HG03354 (cell line): ENCODE data around the gene FSTL4.
"Not testable (repeated sequence)": the region's sequence is repeated elsewhere in the genome, so short reads cannot be mapped to it uniquely, and the experiment has no call there.

ENCODE experiments used
- ATAC-seq: cut with Tn5 transposase; IDR thresholded peaks from one replicate; pipeline ENCODE4 v1.9.1; 2021; ENCODE audit warnings: mild to moderate bottlenecking; ENCODE audit not compliant: unreplicated experiment, poor library complexity, severe bottlenecking

Gene FSTL4

DNA sequence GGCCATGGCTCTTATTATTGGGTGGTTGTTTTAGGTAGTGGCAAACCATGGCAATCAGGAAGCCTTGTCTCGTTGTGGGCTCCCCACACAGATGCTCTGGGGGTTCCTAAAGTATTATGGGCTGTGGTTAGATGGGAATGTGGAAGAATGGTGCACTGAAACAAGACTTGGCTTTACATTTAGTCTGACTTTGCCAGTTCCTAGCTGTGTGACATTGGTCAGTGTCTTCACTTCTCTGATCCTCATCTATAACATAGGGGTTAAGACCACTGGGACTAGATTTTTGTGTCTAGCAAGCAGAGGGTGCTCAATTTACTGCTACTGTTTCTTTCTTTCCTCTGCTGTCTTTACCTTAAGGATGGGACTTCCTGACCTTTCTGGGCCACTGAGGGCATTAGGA lies 411.0 kb downstream of the FSTL4 start:
- no peak for ATAC-seq

DNA sequence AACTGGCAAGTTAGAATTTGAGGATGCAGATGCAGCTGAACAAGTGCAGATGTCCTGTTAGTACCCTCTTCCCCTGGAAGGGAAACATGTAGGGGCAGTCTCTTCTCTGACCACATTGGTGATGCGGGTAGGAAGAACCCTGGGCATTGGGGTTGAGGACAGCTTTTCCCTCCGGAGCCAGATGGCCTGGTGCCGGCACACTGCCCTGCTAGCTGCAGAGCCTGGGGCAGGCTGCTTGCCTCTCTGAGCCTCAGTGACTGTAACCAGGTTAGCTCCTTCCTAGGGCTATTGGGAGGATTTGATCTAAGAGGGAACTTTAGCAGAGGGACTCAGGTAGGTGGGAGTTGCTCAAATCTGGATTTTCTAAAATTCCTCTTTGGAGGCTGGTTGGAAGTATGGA lies 412.1 kb downstream of the FSTL4 start:
- no peak for ATAC-seq

DNA sequence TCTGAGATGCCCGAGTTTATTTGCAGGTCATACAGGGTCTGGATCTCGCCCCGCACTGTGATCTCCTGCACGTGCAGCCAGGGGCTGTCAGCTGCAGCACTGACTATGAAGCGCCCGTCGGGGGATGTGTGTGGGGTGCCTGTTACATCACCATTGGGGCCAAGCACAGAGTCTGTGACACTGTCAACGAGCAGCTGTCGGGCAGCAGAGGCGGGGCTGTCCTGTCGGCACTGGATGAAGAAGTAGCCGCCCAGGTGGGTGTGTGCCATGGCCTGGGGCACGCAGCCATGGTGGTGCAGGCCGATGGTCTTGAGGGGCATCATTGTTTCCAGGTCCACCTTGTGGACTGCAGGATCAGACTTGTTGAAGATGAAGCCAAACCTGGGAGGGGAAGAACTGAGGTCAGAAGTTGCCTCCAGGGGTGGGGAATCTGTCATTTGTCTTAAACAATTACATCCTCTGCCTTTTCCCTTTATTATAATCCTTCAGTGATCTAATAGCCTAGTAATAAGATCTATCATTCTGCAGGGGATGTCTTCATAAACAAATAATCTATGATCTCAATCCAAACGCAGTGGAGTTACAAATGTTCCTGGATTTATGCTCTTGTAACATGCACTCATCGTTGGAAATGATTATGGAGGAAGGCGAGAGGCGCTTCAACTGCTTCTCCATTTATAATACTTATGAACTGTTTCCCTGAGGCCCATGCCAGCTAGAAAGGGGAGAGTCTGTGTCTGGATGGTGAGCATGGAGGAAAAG lies 412.7 kb downstream of the FSTL4 start:
- ATAC-seq: no peak

DNA sequence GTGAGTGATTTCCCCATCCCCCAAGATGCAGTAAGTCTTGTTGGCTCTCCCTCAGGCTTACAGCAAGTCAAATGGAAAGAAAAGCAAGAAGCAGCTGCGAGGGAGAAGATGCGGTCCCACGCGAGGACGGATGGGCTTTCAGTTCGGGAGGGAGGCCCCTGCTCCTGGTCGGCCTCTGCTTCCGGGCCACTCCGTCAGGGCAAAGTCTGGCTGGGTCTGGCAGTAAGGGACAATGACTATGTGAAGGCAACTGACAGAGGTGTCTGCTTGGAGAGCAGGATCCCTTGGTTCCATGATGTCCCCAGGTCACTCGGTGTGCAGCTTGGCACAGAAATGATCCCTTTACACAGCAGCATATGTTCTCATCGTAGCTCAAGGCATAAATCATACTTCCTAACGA lies 413.8 kb downstream of the FSTL4 start:
- ATAC-seq: no peak

DNA sequence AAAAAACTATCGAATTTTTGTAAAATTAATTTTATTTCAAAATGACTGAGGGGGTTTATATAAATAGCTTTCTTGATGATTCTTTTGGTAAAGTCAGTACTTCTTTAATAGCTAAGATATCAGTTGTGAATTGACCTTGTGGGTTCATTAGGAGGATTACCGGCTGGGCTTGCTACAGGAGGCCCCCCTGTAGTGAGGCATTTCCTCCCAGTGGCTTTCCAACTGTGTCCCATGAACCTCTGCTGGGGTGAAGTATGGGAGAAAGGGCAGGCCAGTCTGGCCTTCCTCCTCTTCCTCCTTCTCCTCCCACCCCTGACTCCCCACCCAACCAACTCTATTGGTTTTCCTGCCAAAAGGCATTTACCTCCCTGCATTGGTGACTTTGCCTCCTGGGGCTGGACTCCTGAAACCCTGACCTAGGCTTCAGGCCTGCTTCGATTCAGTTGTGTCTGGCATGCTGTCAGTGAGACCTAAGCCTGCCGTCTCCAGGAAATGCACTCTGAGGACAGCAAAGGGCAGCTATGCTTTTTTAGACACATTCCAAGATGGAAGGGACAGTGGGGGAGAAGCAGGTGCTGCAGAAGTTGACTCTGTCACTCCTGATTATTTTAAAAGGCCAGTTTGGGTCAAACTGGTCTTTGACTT lies 415.8 kb downstream of the FSTL4 start:
- ATAC-seq: no peak

DNA sequence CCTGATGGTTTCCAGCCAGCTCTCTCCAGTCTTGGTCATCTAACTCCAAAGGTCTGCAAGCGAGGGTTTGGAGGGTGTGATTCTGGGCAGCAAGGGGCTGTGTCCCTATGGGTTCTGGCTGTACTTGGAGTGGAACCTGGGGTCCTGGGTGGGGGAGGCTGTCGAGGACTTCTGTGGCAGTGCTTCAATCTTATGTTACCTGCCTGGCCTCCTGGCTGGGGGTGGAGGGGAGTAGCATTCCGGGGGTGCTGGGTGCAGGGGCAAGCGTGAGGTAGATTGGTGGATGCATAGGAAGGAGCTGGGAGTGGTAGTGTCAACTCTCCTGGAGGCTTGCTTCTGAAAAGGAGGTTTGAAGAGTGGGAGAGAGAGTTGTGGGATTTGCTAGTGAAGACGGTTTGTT lies 417.1 kb downstream of the FSTL4 start:
- ATAC-seq: no peak

DNA sequence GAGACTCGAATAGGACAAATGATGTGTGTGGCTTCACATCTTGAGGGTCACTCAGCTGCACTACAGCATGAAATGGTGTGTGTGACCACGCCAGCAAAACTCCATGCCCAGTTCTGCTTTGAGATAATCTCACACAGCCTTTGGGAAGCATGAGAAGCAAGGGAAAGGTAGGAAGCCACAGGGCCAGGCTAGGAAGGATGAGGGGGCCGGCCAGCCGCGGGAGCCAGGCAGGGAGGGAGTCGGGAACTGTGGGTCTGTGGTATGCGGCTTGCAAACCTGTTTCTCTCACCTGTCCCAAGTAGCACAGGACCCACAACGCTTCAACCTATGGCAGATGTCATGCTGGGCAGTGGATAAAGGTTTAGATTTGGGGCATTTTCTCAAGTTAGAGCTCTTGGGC lies 418.5 kb downstream of the FSTL4 start:
- no peak for ATAC-seq

DNA sequence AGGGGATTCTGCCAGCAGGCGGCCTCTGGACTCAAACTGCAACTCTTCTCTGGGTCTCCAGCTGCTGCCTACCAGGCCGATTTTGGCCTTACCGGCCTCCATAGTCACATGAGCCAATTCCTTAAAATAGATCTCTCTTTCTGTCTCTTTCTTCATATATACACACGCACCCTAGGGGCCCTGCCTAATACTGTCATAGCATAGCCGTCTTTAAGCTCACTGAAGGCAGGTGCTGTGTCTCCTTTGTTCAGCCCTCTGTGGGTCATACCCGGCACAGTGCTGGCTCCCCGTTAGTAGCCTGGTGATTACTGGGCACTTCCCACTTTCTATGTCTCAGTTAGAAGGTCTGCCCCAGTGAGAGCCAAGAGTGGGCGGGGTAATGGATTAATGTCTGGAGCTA lies 419.6 kb downstream of the FSTL4 start:
- no peak for ATAC-seq

DNA sequence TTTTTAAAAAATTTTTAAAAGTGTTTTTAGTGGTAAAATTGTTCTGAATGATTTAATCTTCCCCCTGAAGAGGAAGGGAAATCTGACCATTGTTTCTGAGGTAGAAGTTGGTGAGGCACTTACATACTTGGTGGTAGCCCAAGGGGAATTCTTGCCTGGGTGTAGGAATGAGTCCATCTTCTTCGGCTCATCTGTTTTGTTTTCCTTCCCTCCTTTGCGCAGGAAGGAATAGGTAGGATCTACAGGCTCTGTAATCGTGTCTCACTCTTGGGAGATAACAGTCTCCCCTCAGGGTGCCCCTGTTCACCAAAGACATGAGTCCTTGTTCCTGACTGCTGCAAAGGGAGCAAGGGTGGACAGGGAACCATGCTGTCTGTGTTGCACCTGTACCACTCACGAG lies 422.5 kb downstream of the FSTL4 start:
- no peak for ATAC-seq

DNA sequence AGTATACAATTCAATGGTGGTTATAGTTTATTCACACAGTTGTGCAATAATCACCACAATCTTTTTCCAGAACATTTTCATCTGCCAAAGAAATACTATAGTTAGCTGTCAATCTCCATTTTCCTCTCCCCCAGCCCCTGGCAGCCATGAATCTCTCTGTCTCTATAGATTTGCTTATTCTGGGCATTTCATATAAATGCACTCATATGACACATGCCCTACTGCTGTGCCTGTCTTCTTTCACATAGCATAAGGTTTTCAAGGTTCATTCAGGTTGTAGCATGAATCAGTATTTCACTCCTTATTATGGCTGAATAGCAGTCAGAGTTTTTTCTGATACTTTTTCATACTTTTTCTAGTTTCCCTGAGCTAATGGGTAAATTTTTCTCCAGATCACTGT lies 432.9 kb downstream of the FSTL4 start:
- ATAC-seq: no peak

DNA sequence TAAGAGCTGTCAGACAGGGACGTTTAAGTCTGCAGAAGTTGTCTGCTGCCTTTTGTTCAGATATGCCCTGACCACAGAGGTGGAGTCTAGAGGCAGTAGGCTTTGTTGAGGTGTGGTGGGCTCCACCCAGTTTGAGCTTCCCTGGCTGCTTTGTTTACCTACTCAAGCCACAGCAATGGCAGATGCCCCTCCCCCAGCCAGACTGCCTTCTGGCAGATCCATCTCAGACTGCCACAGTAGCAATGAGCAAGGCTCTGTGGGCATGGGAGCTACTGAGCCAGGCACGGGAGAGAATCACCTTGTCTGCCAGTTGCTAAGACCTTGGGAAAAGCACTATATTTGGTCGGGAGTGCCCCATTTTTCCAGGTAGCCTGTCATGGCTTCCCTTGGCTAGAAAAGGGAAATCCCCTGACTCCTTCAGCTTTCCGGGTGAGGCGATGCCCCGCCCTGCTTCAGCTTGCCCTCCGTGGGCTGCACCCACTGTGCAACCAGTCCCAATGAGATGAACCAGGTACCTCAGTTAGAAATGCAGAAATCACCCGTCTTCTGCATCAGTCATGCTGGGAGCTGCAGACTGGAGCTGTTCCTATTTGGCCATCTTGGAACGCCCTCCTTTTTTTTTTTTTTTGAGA lies 441.5 kb downstream of the FSTL4 start:
- not testable (repeated sequence) for ATAC-seq

DNA sequence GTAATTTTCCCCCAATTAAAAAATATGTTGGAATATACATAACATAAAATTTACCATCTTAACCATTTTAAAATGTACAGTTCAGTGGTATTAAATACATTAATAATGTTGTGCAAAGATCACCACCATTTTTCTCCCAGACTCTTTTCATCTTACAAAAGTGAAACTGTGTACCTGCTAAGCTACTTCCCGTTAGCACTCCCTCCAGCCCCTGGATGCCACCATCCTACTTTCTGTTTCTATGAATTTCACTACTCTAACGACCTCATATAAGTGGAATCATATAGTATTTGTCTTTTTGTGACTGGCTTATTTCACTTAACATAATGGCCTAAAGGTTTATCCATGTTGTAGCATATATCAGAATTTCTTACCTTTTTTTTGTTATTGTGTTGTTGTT lies 447.6 kb downstream of the FSTL4 start:
- ATAC-seq: no peak

DNA sequence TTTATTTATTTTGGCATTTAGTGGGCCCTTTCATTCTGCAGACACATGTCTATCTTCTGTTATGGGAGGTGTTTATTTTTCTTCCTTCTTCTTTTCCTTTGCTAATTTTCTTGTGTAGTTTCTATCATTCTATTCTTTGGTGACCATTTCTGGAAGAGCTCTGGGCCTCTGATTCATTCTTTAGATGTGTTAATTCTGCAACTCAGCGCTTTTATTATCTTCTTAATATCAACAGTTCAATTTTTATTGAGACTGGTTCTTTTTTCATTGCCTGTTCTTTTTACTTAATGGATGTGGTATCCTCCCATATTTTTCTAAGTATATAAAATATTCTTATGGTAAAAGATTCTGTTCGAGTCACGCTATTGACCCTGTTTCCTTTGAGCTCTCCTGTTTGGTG lies 448.5 kb downstream of the FSTL4 start:
- ATAC-seq: no peak

DNA sequence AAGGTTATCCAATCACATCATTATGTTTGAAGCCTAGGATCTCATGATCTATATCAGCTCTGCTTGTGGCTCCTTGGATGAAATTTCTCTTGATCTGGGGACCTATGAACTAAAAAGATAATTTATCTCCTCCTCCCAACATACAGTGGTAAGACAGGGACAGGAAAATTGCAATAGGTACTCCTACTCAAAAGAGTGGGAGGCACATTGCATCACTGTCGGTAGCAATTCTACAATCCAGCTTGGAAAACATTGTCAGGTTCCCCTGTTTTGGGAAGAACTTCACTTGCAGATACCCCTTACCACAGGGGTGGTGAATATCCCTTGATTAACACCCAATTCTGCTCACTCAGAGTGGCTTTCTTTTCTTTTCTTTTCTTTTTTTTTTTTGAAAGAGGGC lies 452.8 kb downstream of the FSTL4 start:
- ATAC-seq: no peak

DNA sequence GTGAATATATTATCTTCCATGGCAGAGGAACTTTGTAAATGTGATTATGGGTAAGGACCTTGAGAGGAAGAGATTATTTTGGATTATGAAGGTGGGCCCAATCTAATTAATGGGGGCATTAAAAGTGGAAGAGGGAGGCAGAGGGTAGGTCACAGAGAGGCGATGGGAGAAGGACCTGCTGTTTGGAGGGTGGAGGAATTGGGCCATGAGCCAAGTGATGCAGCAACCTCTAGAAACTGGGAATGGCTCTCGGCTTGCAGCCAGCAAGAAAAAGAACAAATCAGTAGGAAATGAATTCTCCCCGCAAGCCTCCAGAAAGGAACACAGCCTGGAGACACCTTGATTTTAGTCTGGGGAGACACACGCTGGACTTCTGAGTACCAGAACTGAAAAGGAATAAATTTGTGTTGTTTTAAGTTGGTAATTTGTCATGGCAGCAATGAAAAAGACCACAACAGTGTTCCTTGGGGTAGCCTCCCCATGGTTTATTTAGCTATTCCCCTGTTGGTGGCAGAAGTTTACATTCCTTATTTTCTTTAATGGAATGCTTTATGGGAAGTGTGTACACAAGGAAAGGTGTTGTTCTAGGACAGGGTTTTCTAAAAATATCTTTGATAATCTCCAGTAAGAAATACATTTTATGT lies 456.9 kb downstream of the FSTL4 start:
- no peak for ATAC-seq

DNA sequence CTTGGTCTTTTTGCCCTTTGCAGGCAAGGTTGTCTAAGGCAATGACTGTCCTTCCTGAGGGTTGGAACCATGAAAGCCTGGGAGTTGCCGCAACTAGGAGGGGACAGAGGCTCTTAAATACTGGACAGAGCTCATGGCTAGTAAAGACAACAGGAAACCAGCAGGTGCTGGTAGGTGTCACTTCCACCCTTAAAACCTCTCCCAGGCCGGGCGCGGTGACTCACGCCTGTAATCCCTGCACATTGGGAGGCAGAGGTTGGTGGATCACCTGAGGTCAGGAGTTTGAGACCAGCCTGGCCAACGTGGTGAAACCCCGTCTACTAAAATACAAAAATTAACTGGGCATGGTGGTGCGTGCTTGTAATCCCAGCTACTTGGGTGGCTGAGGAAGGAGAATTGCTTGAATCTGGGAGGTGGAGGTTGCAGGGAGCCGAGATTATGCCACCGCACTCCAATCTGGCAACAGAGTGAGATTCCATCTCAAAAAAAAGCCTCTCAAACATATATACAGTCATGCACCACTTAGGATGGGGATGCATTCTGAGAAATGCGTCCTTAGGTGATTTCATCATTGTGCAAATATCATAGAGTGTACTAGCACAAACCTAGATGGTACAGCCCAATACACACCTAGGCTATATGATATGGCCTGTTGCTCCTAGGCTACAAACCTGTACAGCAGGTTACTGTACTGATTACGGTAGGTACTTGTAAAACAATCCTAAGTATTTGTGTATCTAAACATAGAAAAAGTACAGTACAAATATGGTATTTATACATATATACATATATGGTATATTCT lies 457.9 kb downstream of the FSTL4 start:
- no peak for ATAC-seq

DNA sequence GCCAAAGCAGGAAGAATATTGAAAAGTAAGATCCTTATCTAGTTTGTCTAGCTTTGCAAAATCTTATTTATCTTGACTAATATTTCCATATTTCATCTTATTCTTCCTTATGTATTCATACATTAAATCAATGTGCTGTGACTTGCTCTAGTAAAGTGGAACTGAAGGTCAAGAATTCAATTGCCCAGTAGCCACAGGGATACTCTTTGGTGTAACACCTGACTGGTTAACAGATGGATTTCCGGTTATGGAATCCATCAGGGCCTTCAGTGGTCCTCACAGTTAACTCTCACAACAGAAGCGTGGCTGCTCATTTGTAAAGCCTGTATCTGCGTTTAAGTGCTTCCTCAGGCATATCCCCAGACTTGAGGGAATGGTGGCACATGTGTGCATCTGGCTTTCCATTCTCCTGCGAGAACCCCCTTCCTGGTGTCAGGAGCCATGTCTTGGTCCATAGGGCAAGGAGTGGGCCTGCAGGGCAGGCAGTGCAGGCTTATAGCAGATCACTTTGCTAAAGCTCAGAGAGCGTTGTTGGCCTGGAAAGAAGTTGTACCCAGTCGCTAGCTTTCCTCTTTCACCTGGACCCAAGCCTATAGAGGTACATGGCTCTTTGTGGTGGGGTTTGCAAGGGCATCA lies 461.3 kb downstream of the FSTL4 start:
- no peak for ATAC-seq

DNA sequence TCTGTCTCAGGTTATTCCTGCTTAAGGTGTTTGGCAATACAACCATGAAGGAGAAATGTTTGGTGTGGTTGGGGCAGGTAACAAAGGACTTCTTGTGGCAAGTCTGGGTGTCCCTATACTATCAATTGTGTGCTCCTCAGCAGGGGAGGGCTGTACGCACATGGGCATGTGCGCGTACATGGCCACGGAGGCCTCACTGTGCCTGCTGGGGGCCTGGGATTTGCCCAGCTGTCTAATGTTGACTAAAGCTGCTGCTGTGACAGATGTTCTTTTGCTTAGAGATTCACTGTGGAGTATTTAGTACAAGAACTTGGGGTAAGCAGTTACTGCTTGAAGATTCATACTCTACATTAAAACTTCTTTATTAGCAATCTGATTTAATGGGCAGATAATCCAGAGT lies 463.0 kb downstream of the FSTL4 start:
- no peak for ATAC-seq

DNA sequence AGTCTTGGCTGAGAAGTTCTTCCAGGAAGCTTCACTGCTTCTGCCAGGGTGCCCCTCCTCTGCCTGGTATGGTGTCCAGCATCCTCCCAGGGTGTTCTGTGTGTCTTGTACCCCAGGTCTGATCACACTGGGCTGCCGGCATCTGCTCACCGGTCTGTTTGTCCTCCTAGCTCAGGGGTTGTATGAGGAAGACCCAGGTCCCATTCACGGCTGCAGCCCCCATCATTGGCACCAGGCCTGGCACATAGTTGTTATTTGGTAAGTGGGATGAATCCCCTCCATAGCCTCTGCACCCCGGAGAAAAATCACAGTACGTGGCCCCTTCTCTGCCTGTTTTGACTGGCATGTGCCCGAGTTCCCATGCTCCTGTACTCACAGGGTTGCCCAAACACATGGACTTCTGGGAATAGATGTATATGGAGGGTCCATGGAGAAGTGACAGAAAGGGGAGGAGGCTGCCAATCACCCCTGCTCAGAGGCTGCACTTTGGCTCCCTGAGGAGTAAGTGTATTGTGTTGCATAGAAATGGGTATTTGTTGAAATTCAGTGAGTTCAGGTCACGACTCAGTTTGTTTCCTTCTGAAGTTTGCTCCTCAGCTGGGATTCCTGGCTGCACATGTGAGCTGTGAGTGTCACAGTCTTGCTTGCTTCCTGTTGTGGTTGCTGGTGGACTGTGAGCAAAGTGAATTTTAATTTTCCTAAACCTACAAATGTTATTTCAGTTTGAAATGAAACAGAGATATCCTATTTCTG lies 464.4 kb downstream of the FSTL4 start:
- ATAC-seq: no peak
